H9 (cell line): ENCODE data around the gene DSCAM. TPM values are rescaled to one million over a fixed set of nuclear protein-coding genes. Genes with fewer than 3 reads are reported as not detected.
"Not testable (repeated sequence)": the region's sequence is repeated elsewhere in the genome, so short reads cannot be mapped to it uniquely, and the experiment has no call there.

Source experiments
- DNase-seq: peaks from one replicate; pipeline ENCODE4 v3.0.0-alpha.2; 2017
- H2AFZ ChIP-seq: one replicate; pipeline ENCODE4 v1.6.1; 2013; ENCODE audit warnings: mild to moderate bottlenecking, low read length, control low read depth, moderate library complexity
- H2AK5ac ChIP-seq: 2 replicates; pipeline ENCODE4 v1.6.1; 2013; ENCODE audit warnings: low read length, control low read depth, mixed read lengths; ENCODE audit not compliant: insufficient read length
- H2BK120ac ChIP-seq: one replicate; pipeline ENCODE4 v1.6.1; 2013; ENCODE audit warnings: low read depth, mild to moderate bottlenecking, low read length, control low read depth, inconsistent platforms; ENCODE audit not compliant: poor library complexity, severe bottlenecking
- H2BK12ac ChIP-seq: 2 replicates; pipeline ENCODE4 v1.6.1; 2013; ENCODE audit warnings: low read length, control low read depth, mixed read lengths, low read depth; ENCODE audit not compliant: insufficient read length
- H2BK15ac ChIP-seq: 2 replicates; pipeline ENCODE4 v1.6.1; 2013; ENCODE audit warnings: low read depth, low read length, control low read depth
- H2BK20ac ChIP-seq: one replicate; pipeline ENCODE4 v1.6.1; 2013; ENCODE audit warnings: low read depth, mild to moderate bottlenecking, low read length, control low read depth, inconsistent platforms; ENCODE audit not compliant: poor library complexity, severe bottlenecking
- H2BK5ac ChIP-seq: 2 replicates; pipeline ENCODE4 v1.6.1; 2013; ENCODE audit warnings: low read length, control low read depth, mixed read lengths; ENCODE audit not compliant: insufficient read length
- H3K14ac ChIP-seq: 2 replicates; pipeline ENCODE4 v1.6.1; 2013; ENCODE audit warnings: low read length, control low read depth; ENCODE audit not compliant: insufficient read depth
- H3K18ac ChIP-seq: 2 replicates; pipeline ENCODE4 v1.6.1; 2013; ENCODE audit warnings: low read depth, mild to moderate bottlenecking, mixed read lengths, low read length, control low read depth; ENCODE audit not compliant: insufficient read length
- H3K23ac ChIP-seq: 2 replicates; pipeline ENCODE4 v1.6.1; 2013; ENCODE audit warnings: low read length, control low read depth, mixed read lengths, low read depth; ENCODE audit not compliant: insufficient read length
- H3K23me2 ChIP-seq: 2 replicates; pipeline ENCODE4 v1.6.1; 2013; ENCODE audit warnings: low read depth, mild to moderate bottlenecking, mixed read lengths, low read length, control low read depth; ENCODE audit not compliant: insufficient read length, poor library complexity, severe bottlenecking
- H3K27ac ChIP-seq: 2 replicates; pipeline ENCODE4 v1.5.1; 2013; ENCODE audit warnings: low read length, control low read depth, mixed read lengths, low read depth; ENCODE audit not compliant: insufficient read length
- H3K27me3 ChIP-seq: 2 replicates; pipeline ENCODE4 v1.6.1; 2013; ENCODE audit warnings: low read length, control low read depth, inconsistent platforms; ENCODE audit not compliant: insufficient read depth
- H3K4ac ChIP-seq: 2 replicates; pipeline ENCODE4 v1.6.1; 2013; ENCODE audit warnings: low read depth, mild to moderate bottlenecking, control low read depth, inconsistent platforms, low read length, moderate library complexity
- H3K4me1 ChIP-seq: 2 replicates; pipeline ENCODE4 v1.6.1; 2013; ENCODE audit warnings: low read length, control low read depth, inconsistent platforms; ENCODE audit not compliant: insufficient read depth
- H3K4me2 ChIP-seq: 2 replicates; pipeline ENCODE4 v1.6.1; 2013; ENCODE audit warnings: low read length, control low read depth, mixed read lengths; ENCODE audit not compliant: insufficient read length, insufficient read depth
- H3K56ac ChIP-seq: 2 replicates; pipeline ENCODE4 v1.6.1; 2013; ENCODE audit warnings: low read depth, mild to moderate bottlenecking, mixed read lengths, low read length, control low read depth; ENCODE audit not compliant: insufficient read length
- H3K79me1 ChIP-seq: 2 replicates; pipeline ENCODE4 v1.6.1; 2013; ENCODE audit warnings: low read depth, mild to moderate bottlenecking, moderate library complexity, low read length, control low read depth, inconsistent platforms; ENCODE audit not compliant: insufficient read depth, poor library complexity, severe bottlenecking
- H3K79me2 ChIP-seq: 2 replicates; pipeline ENCODE4 v1.6.1; 2013; ENCODE audit warnings: low read length, control low read depth, inconsistent platforms; ENCODE audit not compliant: insufficient read depth
- H3K9ac ChIP-seq: 2 replicates; pipeline ENCODE4 v1.6.1; 2013; ENCODE audit warnings: low read length, control low read depth, mixed read lengths; ENCODE audit not compliant: insufficient read length; ENCODE audit errors: extremely low read depth
- H3K9me3 ChIP-seq: one replicate; pipeline ENCODE4 v1.6.1; 2013; ENCODE audit warnings: low read depth, low read length, inconsistent platforms; ENCODE audit not compliant: control insufficient read depth
- H3T11ph ChIP-seq: one replicate; pipeline ENCODE4 v1.6.1; 2013; ENCODE audit warnings: mild to moderate bottlenecking, low read length, control low read depth, inconsistent platforms
- H4K20me1 ChIP-seq: one replicate; pipeline ENCODE4 v1.6.1; 2013; ENCODE audit not compliant: control insufficient read depth, insufficient read length, insufficient read depth
- H4K5ac ChIP-seq: 2 replicates; pipeline ENCODE4 v1.6.1; 2013; ENCODE audit warnings: low read depth, mild to moderate bottlenecking, mixed read lengths, low read length, control low read depth; ENCODE audit not compliant: insufficient read length
- H4K8ac ChIP-seq: replicated peaks from 2 replicates; pipeline ENCODE4 v1.6.1; 2013; ENCODE audit warnings: low read length, control low read depth, mixed read lengths, low read depth; ENCODE audit not compliant: insufficient read length
- H4K91ac ChIP-seq: 2 replicates; pipeline ENCODE4 v1.6.1; 2013; ENCODE audit warnings: low read depth, mild to moderate bottlenecking, moderate library complexity, mixed read lengths, low read length, control low read depth; ENCODE audit not compliant: insufficient read length
- H3K27ac Mint-ChIP-seq, 3 experiments: 2 replicates in 2 of 3; 3 replicates in 1 of 3; pipeline ENCODE4 v1.8.0; 2020 to 2021; ENCODE audit warnings: mixed read lengths in 3 of 3, mild to moderate bottlenecking in 1 of 3, moderate library complexity in 1 of 3
- H3K27me3 Mint-ChIP-seq: 2 replicates; pipeline ENCODE4 v1.8.0; 2021; ENCODE audit warnings: low read depth, mild to moderate bottlenecking, moderate library complexity, mixed read lengths
- H3K36me3 Mint-ChIP-seq, 3 experiments: 2 replicates in 2 of 3; 3 replicates in 1 of 3; pipeline ENCODE4 v1.8.0; 2020 to 2021; ENCODE audit warnings: low read depth in 3 of 3, mixed read lengths in 3 of 3; ENCODE audit not compliant: insufficient read depth in 1 of 3
- H3K4me1 Mint-ChIP-seq, 2 experiments: 2 replicates each; pipeline ENCODE4 v1.8.0; 2020; ENCODE audit warnings: mixed read lengths in 2 of 2
- H3K4me3 Mint-ChIP-seq, 2 experiments: 2 replicates in 1 of 2; 3 replicates in 1 of 2; pipeline ENCODE4 v1.8.0; 2020 to 2021; ENCODE audit warnings: mild to moderate bottlenecking in 2 of 2, mixed read lengths in 2 of 2, moderate library complexity in 1 of 2
- H3K9me3 Mint-ChIP-seq, 2 experiments: 2 replicates in 1 of 2; 3 replicates in 1 of 2; pipeline ENCODE4 v1.8.0; 2020; ENCODE audit warnings: mild to moderate bottlenecking in 2 of 2, mixed read lengths in 2 of 2, moderate library complexity in 1 of 2
- CTCF ChIP-seq: fragments of 200-600 bp; sonication (generic); conservative IDR thresholded peaks from 3 replicates; pipeline ENCODE4 v1.8.0; 2021; ENCODE audit warnings: antibody characterized with exemption, mild to moderate bottlenecking
- WGBS: extraction: QIAGEN DNeasy Blood & Tissue Kit; methylation state at CpG from one replicate; pipeline ENCODE4 v1.1.7; 2013; ENCODE audit warnings: missing lambda C conversion rate, low lambda C conversion rate, mixed read lengths; ENCODE audit not compliant: insufficient read length; ENCODE audit errors: extremely low coverage; 5-methylcytosine and 5-hydroxymethylcytosine counted together
- total RNA-seq: library from RNA; stranded (reverse); gene quantifications from 2 replicates; pipeline ENCODE4 v1.2.1, GENCODE V29; 2021

DSCAM gene
- total RNA-seq, 1 experiment from 2014 or later = 0.17 TPM

- no peak overlapping the region for H3K27ac Mint-ChIP-seq
These were observed 401.5 kb downstream of the DSCAM start for GRCh38 chr21:40445349-40445921.

GRCh38 chr21:40439581-40439980 is 407.4 kb downstream of the DSCAM start:
- H3K4me3 Mint-ChIP-seq, H2BK120ac ChIP-seq, H3K23me2 ChIP-seq, H3K4me2 ChIP-seq, H3K27me3 ChIP-seq, H3K79me1 ChIP-seq, H3K14ac ChIP-seq, H2BK15ac ChIP-seq, H3K79me2 ChIP-seq, H3K4me1 ChIP-seq, H3K27ac ChIP-seq, H2BK12ac ChIP-seq, H4K8ac ChIP-seq, H3K56ac ChIP-seq, H3K27ac Mint-ChIP-seq, H3K36me3 Mint-ChIP-seq, H2AFZ ChIP-seq, H3K9ac ChIP-seq, H3K9me3 Mint-ChIP-seq, DNase-seq, H2BK20ac ChIP-seq, H3K23ac ChIP-seq, H3K18ac ChIP-seq, H2AK5ac ChIP-seq, H4K20me1 ChIP-seq, H3K4me1 Mint-ChIP-seq, H3T11ph ChIP-seq, H3K27me3 Mint-ChIP-seq, H3K4ac ChIP-seq, H4K91ac ChIP-seq, H3K9me3 ChIP-seq, H4K5ac ChIP-seq, H2BK5ac ChIP-seq: not testable (repeated sequence)
- no CpG with 5 or more reads among the region's 2 CpGs for WGBS

More at GRCh38 chr21:40445349-40445921, 401.5 kb downstream of the DSCAM start:
- Histone ChIP-seq H2BK20ac (no peak overlapping the region), H3K4ac (no peak overlapping the region), H3K23ac (no peak overlapping the region), H3K79me2 (no peaks in the 10 kb centered on the region), H3K14ac (no peak overlapping the region), H2BK15ac (no peak overlapping the region), H2BK120ac (no peak overlapping the region), H2BK12ac (no peak overlapping the region), H4K91ac (no peak overlapping the region), H2AK5ac (no peak overlapping the region), H4K8ac (no peak overlapping the region), H3K18ac (no peak overlapping the region), H3K9me3 (no peaks in the 10 kb centered on the region), H3K79me1 (no peaks in the 10 kb centered on the region), H3K4me2 (no peak overlapping the region), H3K27ac (no peak overlapping the region), H3K9ac (no peak overlapping the region), H2AFZ (no peak overlapping the region), H3T11ph (no peak overlapping the region), H2BK5ac (no peak overlapping the region), H3K27me3 (no peaks in the 10 kb centered on the region), H3K56ac (no peak overlapping the region), H3K23me2 (no peaks in the 10 kb centered on the region), H4K20me1 (no peaks in the 10 kb centered on the region), H3K4me1 (peaks cover 3% of the 10 kb centered on the region; the same call in 1 of the 2 replicates), H4K5ac (no peak overlapping the region)
- H3K9me3 Mint-ChIP-seq = peaks cover 0 to 8% of the 10 kb centered on the region in 2 experiments; a peak in 3 of 5 replicates
- H3K27me3 Mint-ChIP-seq = no peaks in the 10 kb centered on the region
- H3K4me3 Mint-ChIP-seq = no peak overlapping the region
- H3K4me1 Mint-ChIP-seq = peaks cover 2% of the 10 kb centered on the region in 2 experiments; a peak in 1 of 4 replicates
- no peak for DNase-seq
- H3K36me3 Mint-ChIP-seq = 0 out of 7 replicates have a peak, but pooled peaks cover 0 to 4% (median 0%) of the 10 kb centered on the region in 3 experiments
- TF ChIP-seq CTCF = no peak
- WGBS = no CpG with 5 or more reads among the region's 2 CpGs
